GM12878 (cell line): ENCODE data around the gene CDR2. TPM values are rescaled to one million over a fixed set of nuclear protein-coding genes. Genes with fewer than 3 reads are reported as not detected.

Source experiments
- ATAC-seq: fragments of 200-7000 bp; cut with Tn5 transposase; 3 replicates; pipeline ENCODE4 v1.9.1; 2020; ENCODE audit warnings: mild to moderate bottlenecking, moderate library complexity
- BruUV-seq: library from RNA; stranded (reverse); fragments of 400-500 nt; replicated peaks from 2 replicates; lab custom pipeline; 2021; lab: Mats Ljungman, UMichigan
- CTCF ChIA-PET: fragments of 300-600 bp; sonication (Branson Sonifier 250); formaldehyde crosslinking; extraction: SDS; loops from one replicate; lab custom pipeline; 2021; ENCODE audit warnings: inconsistent platforms; lab: Yijun Ruan, JAX
- POLR2A ChIA-PET: fragments of 350-600 bp; formaldehyde crosslinking; extraction: SDS; loops from one replicate; lab custom pipeline; 2021; ENCODE audit warnings: inconsistent platforms; lab: Charles Lee
- RAD21 ChIA-PET: fragments of 300-600 bp; sonication (Branson Sonifier 250); formaldehyde crosslinking; loops from one replicate; lab custom pipeline; 2023; ENCODE audit warnings: antibody characterized with exemption; ENCODE audit not compliant: unreplicated experiment; lab: Charles Lee
- SMC1A ChIA-PET: fragments of 300-600 bp; sonication (Branson Sonifier 250); formaldehyde crosslinking; loops from one replicate; lab custom pipeline; 2023; ENCODE audit not compliant: unreplicated experiment, uncharacterized antibody; lab: Charles Lee
- DNase-seq: peaks from one replicate; pipeline ENCODE4 v3.0.0-alpha.2; 2011; ENCODE audit warnings: low read depth, low spot score
- FAIRE-seq: peaks from 3 replicates; lab custom pipeline; 2011; peaks lifted over from hg19 to GRCh38; lab: Jason Lieb, UNC
- H2AFZ ChIP-seq: 2 replicates; pipeline ENCODE4 v1.6.0; 2011; ENCODE audit warnings: low read depth, low read length, control low read depth; ENCODE audit not compliant: control insufficient read depth
- H3K27ac ChIP-seq: 2 replicates; pipeline ENCODE4 v1.5.1; 2011; ENCODE audit warnings: control low read depth; ENCODE audit not compliant: control insufficient read depth, insufficient read depth
- H3K27me3 ChIP-seq, 2 experiments: replicated peaks in 1 of 2; 2 replicates each; pipeline versions ENCODE4 v1.6.0 to v1.6.1; 2011; ENCODE audit warnings: low read length in 1 of 2; ENCODE audit not compliant: control insufficient read depth in 2 of 2, insufficient read depth in 2 of 2
- H3K36me3 ChIP-seq, 2 experiments: 2 replicates each; pipeline ENCODE4 v1.5.1; 2011; ENCODE audit warnings: low read length in 1 of 2; ENCODE audit not compliant: control insufficient read depth in 2 of 2, insufficient read depth in 2 of 2
- H3K4me1 ChIP-seq: 2 replicates; pipeline ENCODE4 v1.6.1; 2011; ENCODE audit warnings: mild to moderate bottlenecking, low read length, moderate library complexity, mixed read lengths; ENCODE audit not compliant: control insufficient read depth, insufficient read depth
- H3K4me2 ChIP-seq: 2 replicates; pipeline ENCODE4 v1.6.0; 2011; ENCODE audit warnings: control low read depth; ENCODE audit not compliant: control insufficient read depth, insufficient read depth
- H3K4me3 ChIP-seq: fragments of 200-600 bp; sonication (generic); 2 replicates; pipeline ENCODE4 v1.5.1; 2016
- H3K79me2 ChIP-seq: 2 replicates; pipeline ENCODE4 v1.6.0; 2011; ENCODE audit warnings: low read length; ENCODE audit not compliant: control insufficient read depth, insufficient read depth
- H3K9ac ChIP-seq: 2 replicates; pipeline ENCODE4 v1.8.0; 2011; ENCODE audit warnings: low read length, control low read depth, mixed read lengths; ENCODE audit not compliant: control insufficient read depth, insufficient read depth
- H3K9me3 ChIP-seq: replicated peaks from 3 replicates; pipeline ENCODE4 v1.5.1; 2011; ENCODE audit warnings: mild to moderate bottlenecking, low read length; ENCODE audit not compliant: control insufficient read depth, insufficient read depth
- H4K20me1 ChIP-seq: 2 replicates; pipeline ENCODE4 v1.6.0; 2011; ENCODE audit not compliant: control insufficient read depth, insufficient read depth
- CBX5 ChIP-seq: sonication (generic); IDR thresholded peaks from 2 replicates; pipeline ENCODE4 v1.6.1; 2016; ENCODE audit warnings: low read depth, moderate library complexity, mild to moderate bottlenecking, inconsistent platforms
- JUND ChIP-seq: IDR thresholded peaks from 2 replicates; pipeline ENCODE4 v1.6.1; 2012; ENCODE audit warnings: low read depth, mild to moderate bottlenecking, low read length, improper control_type of control experiment, moderate library complexity
- KDM1A ChIP-seq: fragments of 200-600 bp; sonication (generic); IDR thresholded peaks from 2 replicates; pipeline ENCODE4 v1.6.1; 2016; ENCODE audit warnings: borderline replicate concordance
- NBN ChIP-seq: fragments of 450-650 bp; IDR thresholded peaks from 2 replicates; pipeline ENCODE4 v1.6.1; 2016
- POLR2A ChIP-seq: IDR thresholded peaks from 2 replicates; pipeline ENCODE4 v1.6.1; 2011; ENCODE audit warnings: low read depth, mild to moderate bottlenecking, low read length
- POU2F2 ChIP-seq: IDR thresholded peaks from 3 replicates; pipeline ENCODE4 v1.6.1; 2011; ENCODE audit warnings: low read depth, mild to moderate bottlenecking, low read length, borderline replicate concordance
- RELA ChIP-seq: fragments of 450-650 bp; IDR thresholded peaks from 2 replicates; pipeline ENCODE4 v1.8.0; 2014; ENCODE audit warnings: borderline replicate concordance; ENCODE audit not compliant: partially characterized antibody
- SUPT20H ChIP-seq: IDR thresholded peaks from 2 replicates; pipeline ENCODE4 v1.6.1; 2011; ENCODE audit warnings: low read depth, mild to moderate bottlenecking, low read length, moderate library complexity, borderline replicate concordance; ENCODE audit not compliant: control insufficient read depth
- WGBS: methylation state at CpG from one replicate; pipeline ENCODE4 v1.1.6; 2016; ENCODE audit warnings: low lambda C conversion rate; ENCODE audit not compliant: insufficient replicate concordance, insufficient coverage; ENCODE audit errors: missing lambda C conversion rate; 5-methylcytosine and 5-hydroxymethylcytosine counted together
- in situ Hi-C: fragments of 300-500 bp; cut with MboI; formaldehyde crosslinking; loops from 9 replicates; pipeline ENCODE4 v1.14.3; 2018; ENCODE audit warnings: mixed read lengths
- intact Hi-C: fragments of 100-400 bp; cut with micrococcal nuclease; formaldehyde crosslinking; loops from one replicate; pipeline ENCODE4 v1.14.2; 2022; ENCODE audit not compliant: unreplicated experiment
- polyA plus RNA-seq, 11 experiments: library from polyadenylated mRNA; depleted of rRNA in 4 of 11; unstranded in 6 of 11; stranded (reverse) in 5 of 11; fragments of >200 nt; fragmentation: Nextera tagmentation in 4 of 11; fragmentation: Illumina TruSeq in 1 of 11; extraction: Ambion mirVana in 4 of 11; extraction: Trizol in 1 of 11; gene quantifications; 1 replicate in 1 of 11; 2 replicates in 10 of 11; pipeline versions ENCODE4 v1.2.1 to v1.2.3, GENCODE V29; 2011 to 2016; ENCODE audit warnings: inconsistent platforms in 2 of 11, missing spikeins in 2 of 11, low read depth in 1 of 11
- total RNA-seq, 4 experiments: library from RNA; depleted of rRNA in 3 of 4; stranded (reverse); fragments of >200 nt in 3 of 4; fragmentation: Illumina TruSeq in 1 of 4; extraction: Trizol in 1 of 4; gene quantifications; 2 replicates each; pipeline versions ENCODE4 v1.2.1 to v1.2.3, GENCODE V29; 2013 to 2021
- TF ChIP-seq, protein P1 (sequence below): fragments of 450-650 bp; IDR thresholded peaks from 2 replicates; pipeline ENCODE4 v1.6.1; 2017; ENCODE audit warnings: borderline replicate concordance
- TF ChIP-seq, protein P2 (sequence below): fragments of 450-650 bp; IDR thresholded peaks from 2 replicates; pipeline ENCODE4 v1.6.1; 2017; ENCODE audit warnings: mild to moderate bottlenecking
- TF ChIP-seq, protein P3 (sequence below): fragments of 450-650 bp; IDR thresholded peaks from 2 replicates; pipeline ENCODE4 v1.6.1; 2016; ENCODE audit warnings: mild to moderate bottlenecking
- TF ChIP-seq, protein P4 (sequence below): fragments of 450-650 bp; IDR thresholded peaks from 2 replicates; pipeline ENCODE4 v1.6.1; 2017; ENCODE audit warnings: mild to moderate bottlenecking, moderate library complexity

Gene CDR2
- total and polyA plus RNA-seq, 10 of the 15 experiments (the other 5 are each of a cell fraction or from before 2014, with no cell fraction given): 4.8 to 24.3 (median 19.2) TPM

DNA sequence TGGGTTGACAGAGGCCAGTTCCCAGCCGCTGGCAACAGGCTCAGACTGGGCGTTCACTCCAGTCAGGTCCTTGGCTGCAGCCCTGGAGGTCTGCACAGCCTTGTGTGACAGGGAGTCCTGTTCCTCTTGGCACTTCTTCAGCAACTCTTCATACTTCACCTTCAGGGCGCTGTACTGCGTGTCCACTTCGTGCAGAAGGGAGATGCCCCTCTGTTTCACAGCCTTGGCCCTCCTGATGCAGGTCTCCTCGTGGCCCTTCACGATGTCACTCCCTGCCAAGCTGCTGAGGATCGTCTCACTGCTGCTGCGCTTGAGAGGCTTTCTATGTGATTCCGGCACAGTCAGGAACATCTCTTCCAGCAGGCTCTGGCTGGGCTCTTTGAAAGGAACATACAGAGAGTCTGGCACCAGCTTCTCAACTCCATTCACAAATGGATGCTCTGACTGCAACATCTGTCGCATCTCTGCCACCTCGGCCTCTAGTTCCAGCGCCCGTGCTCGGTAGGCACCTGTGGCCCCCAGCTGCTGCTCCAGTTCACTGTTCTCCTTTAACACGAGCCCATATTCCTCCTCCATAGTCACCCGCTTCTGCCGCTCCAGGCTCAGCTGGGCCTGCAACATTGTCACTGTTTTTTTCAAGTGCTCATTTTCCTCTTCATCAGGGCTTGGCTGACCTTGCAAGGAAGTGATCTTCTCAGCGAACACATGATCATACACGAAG lies 27.2 kb downstream of the CDR2 start:
- Histone ChIP-seq H3K79me2 (peaks cover 2% of the 10 kb centered on the region), H3K36me3 (peaks cover 14 to 28% of the 10 kb centered on the region in 2 experiments), H3K27me3 (no peaks in the 10 kb centered on the region), H3K27ac (no peak overlapping the region), H3K4me2 (no peak overlapping the region), H3K9me3 (no peaks in the 10 kb centered on the region; the same call in 2 of the 3 replicates), H3K4me1 (no peaks in the 10 kb centered on the region), H2AFZ (no peak overlapping the region), H3K9ac (no peak overlapping the region), H4K20me1 (no peaks in the 10 kb centered on the region), H3K4me3 (no peak overlapping the region)
- DNase-seq (no peak), FAIRE-seq (no peak), ATAC-seq (no peak)
- over 99% methylated on average over 20 of the region's 20 CpGs for WGBS
- intact Hi-C loops: no loop called here
- POLR2A ChIA-PET: no interaction called here
- SMC1A ChIA-PET: interaction anchor here (1.6 kb wide), 1 partner anchor 30 kb away, joined by 3 read pairs; no protein-coding TSS in a partner anchor
- no TSS peak for BruUV-seq
- RAD21 ChIA-PET: no interaction called here
- CTCF ChIA-PET: interaction anchor here (1.9 to 2.0 kb wide), 2 partner anchors 10 to 28 kb away, joined by 5 read pairs; no protein-coding TSS in a partner anchor
- in situ Hi-C loops: loop anchor here (5.0 kb wide), 1 partner anchor 50 kb away; no protein-coding TSS in a partner anchor
- TF ChIP-seq JUND (no peak), CBX5 (no peak), NBN (no peak), POLR2A (no peak), POU2F2 (no peak), KDM1A (no peak), RELA (no peak), SUPT20H (no peak)
- TF ChIP-seq, protein P1, sequence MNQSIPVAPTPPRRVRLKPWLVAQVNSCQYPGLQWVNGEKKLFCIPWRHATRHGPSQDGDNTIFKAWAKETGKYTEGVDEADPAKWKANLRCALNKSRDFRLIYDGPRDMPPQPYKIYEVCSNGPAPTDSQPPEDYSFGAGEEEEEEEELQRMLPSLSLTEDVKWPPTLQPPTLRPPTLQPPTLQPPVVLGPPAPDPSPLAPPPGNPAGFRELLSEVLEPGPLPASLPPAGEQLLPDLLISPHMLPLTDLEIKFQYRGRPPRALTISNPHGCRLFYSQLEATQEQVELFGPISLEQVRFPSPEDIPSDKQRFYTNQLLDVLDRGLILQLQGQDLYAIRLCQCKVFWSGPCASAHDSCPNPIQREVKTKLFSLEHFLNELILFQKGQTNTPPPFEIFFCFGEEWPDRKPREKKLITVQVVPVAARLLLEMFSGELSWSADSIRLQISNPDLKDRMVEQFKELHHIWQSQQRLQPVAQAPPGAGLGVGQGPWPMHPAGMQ: no peak
- TF ChIP-seq, protein P2, sequence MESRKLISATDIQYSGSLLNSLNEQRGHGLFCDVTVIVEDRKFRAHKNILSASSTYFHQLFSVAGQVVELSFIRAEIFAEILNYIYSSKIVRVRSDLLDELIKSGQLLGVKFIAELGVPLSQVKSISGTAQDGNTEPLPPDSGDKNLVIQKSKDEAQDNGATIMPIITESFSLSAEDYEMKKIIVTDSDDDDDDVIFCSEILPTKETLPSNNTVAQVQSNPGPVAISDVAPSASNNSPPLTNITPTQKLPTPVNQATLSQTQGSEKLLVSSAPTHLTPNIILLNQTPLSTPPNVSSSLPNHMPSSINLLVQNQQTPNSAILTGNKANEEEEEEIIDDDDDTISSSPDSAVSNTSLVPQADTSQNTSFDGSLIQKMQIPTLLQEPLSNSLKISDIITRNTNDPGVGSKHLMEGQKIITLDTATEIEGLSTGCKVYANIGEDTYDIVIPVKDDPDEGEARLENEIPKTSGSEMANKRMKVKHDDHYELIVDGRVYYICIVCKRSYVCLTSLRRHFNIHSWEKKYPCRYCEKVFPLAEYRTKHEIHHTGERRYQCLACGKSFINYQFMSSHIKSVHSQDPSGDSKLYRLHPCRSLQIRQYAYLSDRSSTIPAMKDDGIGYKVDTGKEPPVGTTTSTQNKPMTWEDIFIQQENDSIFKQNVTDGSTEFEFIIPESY: no peak
- TF ChIP-seq, protein P3, sequence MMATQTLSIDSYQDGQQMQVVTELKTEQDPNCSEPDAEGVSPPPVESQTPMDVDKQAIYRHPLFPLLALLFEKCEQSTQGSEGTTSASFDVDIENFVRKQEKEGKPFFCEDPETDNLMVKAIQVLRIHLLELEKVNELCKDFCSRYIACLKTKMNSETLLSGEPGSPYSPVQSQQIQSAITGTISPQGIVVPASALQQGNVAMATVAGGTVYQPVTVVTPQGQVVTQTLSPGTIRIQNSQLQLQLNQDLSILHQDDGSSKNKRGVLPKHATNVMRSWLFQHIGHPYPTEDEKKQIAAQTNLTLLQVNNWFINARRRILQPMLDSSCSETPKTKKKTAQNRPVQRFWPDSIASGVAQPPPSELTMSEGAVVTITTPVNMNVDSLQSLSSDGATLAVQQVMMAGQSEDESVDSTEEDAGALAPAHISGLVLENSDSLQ: no peak
- TF ChIP-seq, protein P4, sequence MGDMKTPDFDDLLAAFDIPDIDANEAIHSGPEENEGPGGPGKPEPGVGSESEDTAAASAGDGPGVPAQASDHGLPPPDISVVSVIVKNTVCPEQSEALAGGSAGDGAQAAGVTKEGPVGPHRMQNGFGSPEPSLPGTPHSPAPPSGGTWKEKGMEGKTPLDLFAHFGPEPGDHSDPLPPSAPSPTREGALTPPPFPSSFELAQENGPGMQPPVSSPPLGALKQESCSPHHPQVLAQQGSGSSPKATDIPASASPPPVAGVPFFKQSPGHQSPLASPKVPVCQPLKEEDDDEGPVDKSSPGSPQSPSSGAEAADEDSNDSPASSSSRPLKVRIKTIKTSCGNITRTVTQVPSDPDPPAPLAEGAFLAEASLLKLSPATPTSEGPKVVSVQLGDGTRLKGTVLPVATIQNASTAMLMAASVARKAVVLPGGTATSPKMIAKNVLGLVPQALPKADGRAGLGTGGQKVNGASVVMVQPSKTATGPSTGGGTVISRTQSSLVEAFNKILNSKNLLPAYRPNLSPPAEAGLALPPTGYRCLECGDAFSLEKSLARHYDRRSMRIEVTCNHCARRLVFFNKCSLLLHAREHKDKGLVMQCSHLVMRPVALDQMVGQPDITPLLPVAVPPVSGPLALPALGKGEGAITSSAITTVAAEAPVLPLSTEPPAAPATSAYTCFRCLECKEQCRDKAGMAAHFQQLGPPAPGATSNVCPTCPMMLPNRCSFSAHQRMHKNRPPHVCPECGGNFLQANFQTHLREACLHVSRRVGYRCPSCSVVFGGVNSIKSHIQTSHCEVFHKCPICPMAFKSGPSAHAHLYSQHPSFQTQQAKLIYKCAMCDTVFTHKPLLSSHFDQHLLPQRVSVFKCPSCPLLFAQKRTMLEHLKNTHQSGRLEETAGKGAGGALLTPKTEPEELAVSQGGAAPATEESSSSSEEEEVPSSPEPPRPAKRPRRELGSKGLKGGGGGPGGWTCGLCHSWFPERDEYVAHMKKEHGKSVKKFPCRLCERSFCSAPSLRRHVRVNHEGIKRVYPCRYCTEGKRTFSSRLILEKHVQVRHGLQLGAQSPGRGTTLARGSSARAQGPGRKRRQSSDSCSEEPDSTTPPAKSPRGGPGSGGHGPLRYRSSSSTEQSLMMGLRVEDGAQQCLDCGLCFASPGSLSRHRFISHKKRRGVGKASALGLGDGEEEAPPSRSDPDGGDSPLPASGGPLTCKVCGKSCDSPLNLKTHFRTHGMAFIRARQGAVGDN: no peak
